Mononuclear cell (primary cell): ENCODE data around the gene SVBP. TPM values are rescaled to one million over a fixed set of nuclear protein-coding genes. Genes with fewer than 3 reads are reported as not detected.

ENCODE experiments used
- H3K27me3 ChIP-seq: 2 replicates; pipeline ENCODE4 v1.6.0; 2011; ENCODE audit warnings: low read length, control low read depth; ENCODE audit not compliant: insufficient read depth
- H3K4me1 ChIP-seq: 2 replicates; pipeline ENCODE4 v1.5.1; 2011; ENCODE audit warnings: mild to moderate bottlenecking, low read length, control low read depth; ENCODE audit not compliant: insufficient read depth
- H3K4me3 ChIP-seq: 2 replicates; pipeline ENCODE4 v1.5.1; 2011; ENCODE audit warnings: mild to moderate bottlenecking, low read length, moderate library complexity
- H3K9me3 ChIP-seq: 2 replicates; pipeline ENCODE4 v1.5.1; 2011; ENCODE audit warnings: low read depth, mild to moderate bottlenecking, control low read depth, low read length
- total RNA-seq: library from RNA; depleted of rRNA; stranded (reverse); fragments of >200 nt; gene quantifications from one replicate; pipeline ENCODE4 v1.2.3, GENCODE V29; 2012

The SVBP gene
- total RNA-seq, 1 donor, result 22.5 TPM

DNA sequence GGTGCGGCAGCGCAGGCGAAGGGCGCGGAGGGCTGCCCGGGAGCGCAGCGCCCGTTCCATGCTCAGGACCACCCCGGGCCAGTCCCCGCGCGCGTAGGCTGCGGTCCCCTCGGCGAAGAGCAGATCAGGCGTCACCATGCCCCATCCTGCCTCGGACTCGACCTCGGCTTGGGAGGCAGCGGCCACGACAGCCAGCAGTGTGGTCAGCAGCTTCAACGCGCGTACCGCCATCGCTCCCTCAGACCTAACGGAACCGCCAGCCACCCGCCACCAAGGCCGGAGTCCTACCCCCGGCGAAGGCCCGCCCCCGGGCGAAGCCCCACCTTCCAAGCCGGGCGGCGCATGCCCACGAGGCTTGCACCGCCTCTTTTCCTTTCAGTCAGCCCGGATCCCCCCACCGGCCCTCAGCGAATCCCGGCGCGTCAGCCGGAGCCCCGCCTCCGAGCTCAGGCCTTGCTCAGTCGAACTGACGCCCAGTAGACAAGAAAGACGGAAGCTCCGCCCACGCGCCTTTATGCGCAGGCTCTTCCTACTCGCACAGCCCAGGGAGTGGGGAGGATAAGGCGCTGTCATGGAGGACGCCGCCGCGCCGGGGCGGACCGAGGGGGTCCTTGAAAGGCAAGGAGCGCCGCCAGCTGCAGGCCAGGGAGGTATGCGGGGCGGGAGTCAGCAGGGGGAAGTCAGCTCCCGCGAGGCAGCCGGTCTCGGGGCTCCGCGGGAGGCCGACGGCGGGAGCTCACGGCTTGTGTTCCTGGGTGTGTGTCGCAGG is 50.3 kb downstream of the SVBP start, which contains the start of the genes C1orf50 and P3H1:
TSS of gene C1orf50 (plus strand) at position 509 of the 769 bp plus-strand sequence. CDS start at position 572, 63 bp downstream.
TSS of gene P3H1 (minus strand) at position 288 of the 769 bp plus-strand sequence. CDS start at position 231, 57 bp downstream.
- Histone ChIP-seq H3K27me3 (no peaks in the 10 kb centered on the region), H3K4me3 (peak within 1 kb of the TSS; percentile 91), H3K4me1 (peaks cover 47% of the 10 kb centered on the region), H3K9me3 (no peaks in the 10 kb centered on the region)

DNA sequence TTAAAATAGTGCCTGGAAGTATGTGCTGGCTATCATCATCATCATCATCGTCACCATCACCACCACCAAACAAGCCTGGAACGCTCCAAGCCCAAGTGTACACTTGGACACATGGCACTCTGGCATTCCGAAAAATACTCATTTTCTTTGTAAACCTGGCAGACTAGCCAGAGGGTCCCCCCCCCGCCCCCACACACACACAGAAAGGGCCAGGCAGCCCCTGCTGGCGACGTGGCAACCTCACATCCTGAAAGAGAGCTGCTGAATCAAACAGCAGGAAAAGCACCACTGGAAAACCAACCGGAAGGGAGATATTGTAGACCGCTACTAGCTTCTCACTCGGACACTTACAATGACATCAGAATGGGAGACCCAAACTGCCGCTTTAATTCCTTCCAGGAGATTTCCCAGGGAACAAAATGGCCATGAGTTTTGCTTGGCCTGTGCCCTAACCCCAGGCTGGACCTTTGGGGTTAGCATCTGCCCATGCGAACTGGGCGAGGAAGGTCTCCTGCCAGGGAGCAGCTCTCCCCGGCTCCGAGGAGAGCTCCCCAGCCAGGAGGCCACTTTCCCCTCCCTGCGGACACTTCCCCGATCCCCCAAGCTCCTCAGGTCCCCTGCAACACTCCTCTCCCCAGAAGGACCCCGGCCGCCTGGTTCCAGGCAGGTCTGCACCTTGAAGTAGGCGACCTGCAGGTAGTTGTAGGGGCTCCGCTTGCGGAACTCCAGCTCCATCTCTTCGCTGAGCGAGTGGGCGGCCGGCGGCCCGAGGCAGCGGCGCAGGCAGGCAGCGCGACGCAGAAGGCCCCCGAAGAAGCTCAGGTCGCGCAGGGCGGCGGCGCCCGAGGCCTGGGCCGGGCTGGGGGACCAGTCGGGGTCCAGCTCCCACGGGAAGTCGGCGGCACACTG is 51.1 kb downstream of the SVBP start:
- H3K4me1 ChIP-seq, result peaks cover 47% of the 10 kb centered on the region
- no peaks in the 10 kb centered on the region for H3K27me3 ChIP-seq
- peak overlapping the region; percentile 91 for H3K4me3 ChIP-seq
- no peaks in the 10 kb centered on the region for H3K9me3 ChIP-seq

DNA sequence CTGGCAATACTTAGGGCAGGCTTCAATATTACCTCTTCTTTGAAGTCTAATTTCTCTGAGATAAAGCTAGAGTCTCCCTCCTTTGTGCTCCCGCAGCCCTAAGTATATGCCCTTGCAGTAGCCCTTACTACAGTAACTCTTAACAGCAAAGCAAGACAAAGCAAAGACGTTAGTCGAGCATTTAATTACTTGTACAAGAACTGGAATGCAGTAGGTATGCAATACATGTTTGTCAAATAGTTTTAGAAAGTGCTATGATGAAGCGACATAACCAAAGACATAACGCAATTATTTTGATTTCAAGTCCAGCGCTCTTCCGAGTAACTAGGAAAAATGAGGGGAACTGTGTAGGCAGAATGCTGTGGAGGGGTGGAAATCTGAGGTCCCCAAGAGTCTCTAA is 51.9 kb downstream of the SVBP start:
- peaks cover 47% of the 10 kb centered on the region for H3K4me1 ChIP-seq
- H3K4me3 ChIP-seq, result no peak overlapping the region
- H3K9me3 ChIP-seq, result no peaks in the 10 kb centered on the region
- H3K27me3 ChIP-seq, result no peaks in the 10 kb centered on the region

DNA sequence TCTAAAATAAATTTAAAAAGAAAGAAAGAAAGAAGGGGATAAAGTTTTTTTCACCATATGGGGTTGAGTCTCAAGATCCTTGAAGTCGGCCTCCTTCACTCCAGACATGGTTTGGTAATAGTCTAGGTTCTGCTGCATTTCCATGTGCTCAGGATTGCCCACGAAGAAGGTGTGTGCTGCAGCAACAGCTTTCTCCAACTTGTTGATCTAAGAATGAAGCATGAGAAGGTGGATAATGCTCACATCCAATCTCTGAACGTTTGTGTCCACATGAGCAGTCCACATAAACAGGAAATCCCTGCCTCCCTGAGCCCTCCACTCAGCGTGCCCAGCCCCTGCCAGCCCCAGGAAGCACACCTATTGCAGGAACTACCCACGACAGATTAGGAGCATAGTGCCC is 54.9 kb downstream of the SVBP start:
- Histone ChIP-seq H3K4me1 (peaks cover 33% of the 10 kb centered on the region), H3K27me3 (no peaks in the 10 kb centered on the region), H3K4me3 (no peak overlapping the region), H3K9me3 (no peaks in the 10 kb centered on the region)

DNA sequence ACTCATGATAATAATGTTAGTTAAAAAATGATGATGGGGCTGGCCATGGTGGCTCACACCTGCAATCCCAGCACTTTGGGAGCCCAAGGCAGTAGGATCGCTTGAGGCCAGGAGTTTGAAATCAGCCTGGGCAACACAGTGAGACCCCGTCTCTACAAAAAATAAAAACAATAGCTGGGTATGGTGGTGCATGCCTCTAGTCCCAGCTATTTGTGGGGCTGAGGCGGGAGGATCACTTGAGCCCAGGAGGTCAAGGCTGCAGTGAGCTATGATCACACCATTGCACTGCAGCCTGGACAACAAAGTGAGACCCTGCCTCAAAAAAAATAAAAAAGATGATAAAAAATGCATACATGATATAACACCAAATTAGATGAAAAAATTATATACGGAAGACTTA is 55.6 kb downstream of the SVBP start:
- no peak overlapping the region for H3K4me3 ChIP-seq
- no peaks in the 10 kb centered on the region for H3K27me3 ChIP-seq
- H3K4me1 ChIP-seq, result peaks cover 33% of the 10 kb centered on the region
- no peaks in the 10 kb centered on the region for H3K9me3 ChIP-seq

DNA sequence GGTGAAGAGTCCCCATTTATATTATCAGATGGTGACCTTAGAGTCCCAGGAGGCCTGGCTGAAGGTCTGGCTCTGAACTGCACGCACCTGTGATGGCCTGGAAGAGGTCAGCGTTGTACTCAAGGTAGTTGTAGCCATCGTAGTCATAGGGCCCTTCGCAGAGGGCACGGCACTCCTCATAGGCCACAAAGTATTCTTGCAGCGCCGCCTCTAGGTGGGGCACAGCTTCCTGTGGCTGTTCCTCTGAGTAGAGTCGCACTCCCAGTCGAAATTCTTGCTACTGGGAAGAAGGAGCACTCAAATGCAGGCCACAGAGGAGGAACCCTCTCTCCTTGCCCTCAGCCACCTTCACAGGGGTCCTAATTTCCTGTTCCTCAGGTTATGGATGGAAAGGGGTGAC is 58.1 kb downstream of the SVBP start:
- Histone ChIP-seq H3K4me3 (no peak overlapping the region), H3K9me3 (no peaks in the 10 kb centered on the region), H3K27me3 (no peaks in the 10 kb centered on the region), H3K4me1 (peaks cover 14% of the 10 kb centered on the region)

DNA sequence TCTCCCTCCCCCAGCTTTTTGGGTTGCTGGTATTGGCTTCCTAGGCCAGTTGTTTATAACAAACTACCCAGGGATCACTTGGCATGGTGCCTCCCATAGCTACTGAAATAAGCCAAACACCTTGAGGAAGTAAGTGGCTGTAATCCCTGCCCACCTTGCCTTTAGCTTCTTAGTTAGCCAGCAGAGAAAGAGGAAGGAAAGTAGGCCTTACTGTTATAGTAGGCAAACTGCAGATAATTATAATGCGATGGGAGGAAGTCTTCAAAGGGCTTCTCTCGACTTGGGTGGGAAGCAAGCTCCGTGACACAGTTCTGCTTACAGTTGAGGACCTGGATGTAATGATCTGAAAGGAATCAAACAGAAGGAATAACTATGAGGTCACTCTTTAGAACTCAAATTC is 58.6 kb downstream of the SVBP start:
- Histone ChIP-seq H3K9me3 (no peaks in the 10 kb centered on the region), H3K4me1 (peaks cover 14% of the 10 kb centered on the region), H3K4me3 (no peak overlapping the region), H3K27me3 (no peaks in the 10 kb centered on the region)

DNA sequence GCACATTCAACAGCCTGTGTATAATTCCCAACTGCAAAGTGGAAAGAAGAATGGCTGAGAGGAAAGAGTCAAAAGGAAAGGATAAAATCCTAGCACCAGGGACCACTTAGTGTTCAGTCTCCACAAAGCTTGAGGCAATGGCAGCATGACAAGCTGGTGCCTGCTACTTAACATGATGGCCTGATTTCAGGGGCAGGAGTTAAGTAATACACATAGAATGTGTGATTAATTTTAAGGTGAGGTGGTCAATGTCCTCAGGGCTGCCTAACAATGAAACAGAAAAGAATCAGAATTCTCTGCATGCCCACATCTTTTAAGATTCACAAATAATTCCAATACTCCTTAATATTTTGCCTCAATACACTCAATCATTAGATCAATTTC is 59.3 kb downstream of the SVBP start:
- Histone ChIP-seq H3K9me3 (no peaks in the 10 kb centered on the region), H3K4me3 (no peak overlapping the region), H3K27me3 (no peaks in the 10 kb centered on the region), H3K4me1 (peaks cover 14% of the 10 kb centered on the region)

Other genes starting within 250 kb of the SVBP start
- gene PPIH, start 159.0 kb downstream of the SVBP start, total RNA-seq, result 26.1 TPM
- 446 TPM for gene YBX1, start 135.0 kb downstream of the SVBP start, total RNA-seq
- under 0.01 TPM for gene CLDN19, start 77.2 kb downstream of the SVBP start, total RNA-seq
- 12.7 TPM for gene P3H1, start 50.4 kb downstream of the SVBP start, total RNA-seq
- gene C1orf50, start 50.1 kb downstream of the SVBP start, total RNA-seq, result 6.3 TPM
- 1.0 TPM for gene TMEM269, start 32.4 kb downstream of the SVBP start, total RNA-seq
- gene ERMAP, start 275 bp downstream of the SVBP start, total RNA-seq, result 6.4 TPM
- gene ZNF691, start 29.2 kb upstream of the SVBP start, total RNA-seq, result 1.6 TPM
- gene SLC2A1, start 141.5 kb upstream of the SVBP start, total RNA-seq, result 49.7 TPM